Neural progenitor cell (in vitro differentiated cells): ENCODE data around the gene TPPP.

Source experiments
- EZH2 ChIP-seq: fragments of 200-600 bp; sonication (generic); IDR thresholded peaks from 2 replicates; pipeline ENCODE4 v1.6.1; 2017; ENCODE audit warnings: antibody characterized with exemption, mild to moderate bottlenecking, moderate library complexity
- EZH2phosphoT487 ChIP-seq: fragments of 200-600 bp; sonication (generic); IDR thresholded peaks from 2 replicates; pipeline ENCODE4 v1.6.1; 2017; ENCODE audit warnings: antibody characterized with exemption
- TF ChIP-seq, protein P1 (sequence below): fragments of 200-600 bp; sonication (generic); IDR thresholded peaks from 2 replicates; pipeline ENCODE4 v1.5.1; 2017; ENCODE audit warnings: antibody characterized with exemption, mild to moderate bottlenecking

- no peak for TF ChIP-seq EZH2phosphoT487
- TF ChIP-seq, protein P1, sequence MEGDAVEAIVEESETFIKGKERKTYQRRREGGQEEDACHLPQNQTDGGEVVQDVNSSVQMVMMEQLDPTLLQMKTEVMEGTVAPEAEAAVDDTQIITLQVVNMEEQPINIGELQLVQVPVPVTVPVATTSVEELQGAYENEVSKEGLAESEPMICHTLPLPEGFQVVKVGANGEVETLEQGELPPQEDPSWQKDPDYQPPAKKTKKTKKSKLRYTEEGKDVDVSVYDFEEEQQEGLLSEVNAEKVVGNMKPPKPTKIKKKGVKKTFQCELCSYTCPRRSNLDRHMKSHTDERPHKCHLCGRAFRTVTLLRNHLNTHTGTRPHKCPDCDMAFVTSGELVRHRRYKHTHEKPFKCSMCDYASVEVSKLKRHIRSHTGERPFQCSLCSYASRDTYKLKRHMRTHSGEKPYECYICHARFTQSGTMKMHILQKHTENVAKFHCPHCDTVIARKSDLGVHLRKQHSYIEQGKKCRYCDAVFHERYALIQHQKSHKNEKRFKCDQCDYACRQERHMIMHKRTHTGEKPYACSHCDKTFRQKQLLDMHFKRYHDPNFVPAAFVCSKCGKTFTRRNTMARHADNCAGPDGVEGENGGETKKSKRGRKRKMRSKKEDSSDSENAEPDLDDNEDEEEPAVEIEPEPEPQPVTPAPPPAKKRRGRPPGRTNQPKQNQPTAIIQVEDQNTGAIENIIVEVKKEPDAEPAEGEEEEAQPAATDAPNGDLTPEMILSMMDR: no peak
- TF ChIP-seq EZH2: no peak
Observed at GRCh38 chr5:635306-636055, 57.7 kb downstream of the TPPP start.
